ENCODE measurements around the gene TAF11. TPM values are rescaled to one million over a fixed set of nuclear protein-coding genes. Genes with fewer than 3 reads are reported as not detected.

The TAF11 gene
- 21.7 and 26.4 TPM in 2 replicates for total RNA-seq

GRCh38 chr6:34887753-34888513, at the start of gene TAF11:
TSS of gene TAF11 (minus strand) at chr6:34888042. CDS start at chr6:34887957, 85 bp downstream.

GRCh38 chr6:34888874-34889555, 1.2 kb upstream of the TAF11 start, which contains the start of gene ANKS1A:
TSS of gene ANKS1A (plus strand) at chr6:34889255. CDS start at chr6:34889403, 148 bp downstream.

Other genes with a start within 250 kb of the TAF11 start
- 25.1 and 25.9 TPM in 2 replicates for gene ILRUN, start 191.3 kb downstream of the TAF11 start, total RNA-seq
- gene SNRPC, start 130.5 kb downstream of the TAF11 start, total RNA-seq: 159 and 179 TPM in 2 replicates
- 3.9 and 4.2 TPM in 2 replicates for gene BLTP3A, start 96.0 kb downstream of the TAF11 start, total RNA-seq
- 6.7 and 7.9 TPM in 2 replicates for gene ANKS1A, start 1.2 kb upstream of the TAF11 start, total RNA-seq